HG02870 (cell line): ENCODE measurements around the gene YPEL1.
A peak's percentile ranks its signal among the peaks of the same experiment; 100 is the strongest.
"Not testable (repeated sequence)": the region's sequence is repeated elsewhere in the genome, so short reads cannot be mapped to it uniquely, and the experiment has no call there.

Experiments used
- ATAC-seq: cut with Tn5 transposase; IDR thresholded peaks from one replicate; pipeline ENCODE4 v1.9.1; 2021; ENCODE audit warnings: mild to moderate bottlenecking, moderate library complexity; ENCODE audit not compliant: unreplicated experiment

YPEL1 gene

GRCh38 chr22:21754523-21754922 is 18.9 kb upstream of the YPEL1 start:
- ATAC-seq: no peak

- no peak for ATAC-seq
Observed at GRCh38 chr22:21753374-21754111, 17.9 kb upstream of the YPEL1 start.

DNA sequence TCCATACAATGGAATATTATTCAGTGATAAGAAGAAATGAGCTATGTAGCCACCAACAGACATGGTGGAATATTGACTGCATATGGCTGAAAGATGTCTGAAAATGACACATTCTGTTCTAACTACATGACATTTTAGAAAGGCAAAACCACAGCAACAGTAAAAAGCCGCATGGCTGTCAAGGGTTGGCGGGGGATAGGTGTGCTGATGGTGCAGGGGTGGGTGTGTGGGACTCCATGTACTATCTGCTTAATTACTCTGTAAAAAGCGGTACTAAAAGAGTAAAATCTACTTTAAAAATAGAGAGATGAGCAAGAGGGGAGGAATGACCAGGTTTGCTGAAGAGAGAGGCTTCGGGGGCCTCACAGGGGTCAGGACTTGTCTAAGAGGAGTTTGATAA is 16.7 kb upstream of the YPEL1 start:
- ATAC-seq: no peak

GRCh38 chr22:21745948-21746347 is 10.4 kb upstream of the YPEL1 start:
- ATAC-seq: no peak

DNA sequence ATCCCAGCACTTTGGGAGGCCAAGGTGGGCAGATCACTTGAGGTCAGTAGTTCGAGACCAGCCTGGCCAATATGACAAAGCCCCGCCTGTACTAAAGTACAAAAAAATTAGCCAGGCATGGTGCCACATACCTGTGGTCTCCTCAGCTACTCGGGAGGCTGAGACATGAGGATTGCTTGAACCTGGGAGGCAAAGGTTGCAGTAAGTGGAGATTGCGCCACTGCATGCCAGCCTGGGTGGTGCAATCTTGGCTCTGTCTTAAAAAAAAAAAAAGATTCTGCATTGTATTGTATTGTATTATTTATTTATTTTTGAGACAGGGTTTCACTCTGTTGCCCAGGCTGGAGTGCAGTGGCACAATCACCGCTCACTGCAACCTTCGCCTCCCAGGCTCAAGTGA is 9.3 kb upstream of the YPEL1 start:
- not testable (repeated sequence) for ATAC-seq

- no peak for ATAC-seq
Observed at GRCh38 chr22:21741790-21742189, 6.2 kb upstream of the YPEL1 start.

GRCh38 chr22:21741059-21741458 is 5.5 kb upstream of the YPEL1 start:
- no peak for ATAC-seq

DNA sequence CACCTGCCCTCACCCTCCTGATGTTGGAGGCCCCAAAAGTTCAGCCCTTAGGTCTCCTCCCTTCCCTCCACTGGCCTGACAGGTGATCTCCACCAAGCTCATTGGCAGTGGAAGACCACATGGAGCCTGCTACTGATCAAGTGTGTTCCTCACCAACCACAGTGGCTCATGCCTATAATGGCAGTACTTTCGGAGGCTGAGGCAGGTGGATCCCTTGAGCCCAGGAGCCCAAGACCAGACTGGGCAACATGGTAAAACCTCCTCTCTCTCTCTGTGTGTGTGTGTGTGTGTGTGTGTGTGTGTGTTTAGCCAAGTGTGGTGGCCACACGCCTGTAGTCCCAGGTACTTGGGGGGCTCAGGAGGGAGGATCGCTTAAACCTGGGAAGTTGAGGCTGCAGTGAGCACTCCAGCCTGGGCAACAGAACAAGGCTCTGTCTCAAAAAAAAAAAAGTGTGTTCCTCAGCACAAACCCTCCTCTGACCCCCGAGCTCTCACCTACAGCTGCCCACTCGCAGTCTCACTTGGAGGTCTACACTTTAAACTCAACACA is 4.3 kb upstream of the YPEL1 start:
- no peak for ATAC-seq

DNA sequence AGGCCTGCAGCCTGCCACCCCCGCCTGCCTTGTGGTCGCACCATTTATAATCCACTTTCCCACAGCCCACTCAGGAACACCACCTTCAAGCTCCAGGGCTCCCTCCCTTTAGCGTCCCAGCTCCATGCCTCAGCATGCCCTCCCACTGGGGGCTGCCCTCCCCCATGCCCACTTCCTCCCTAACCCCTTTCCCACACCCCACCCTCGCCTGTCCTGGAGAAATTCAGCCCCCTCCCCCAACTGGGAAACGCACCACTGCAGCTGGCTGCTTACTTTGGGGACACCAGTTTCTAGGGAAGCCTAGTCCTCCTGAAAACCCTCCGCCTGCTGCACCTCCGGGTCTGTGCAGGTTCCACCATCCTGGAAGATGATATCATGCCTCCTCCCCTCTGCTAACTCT is 3.4 kb upstream of the YPEL1 start:
- no peak for ATAC-seq

DNA sequence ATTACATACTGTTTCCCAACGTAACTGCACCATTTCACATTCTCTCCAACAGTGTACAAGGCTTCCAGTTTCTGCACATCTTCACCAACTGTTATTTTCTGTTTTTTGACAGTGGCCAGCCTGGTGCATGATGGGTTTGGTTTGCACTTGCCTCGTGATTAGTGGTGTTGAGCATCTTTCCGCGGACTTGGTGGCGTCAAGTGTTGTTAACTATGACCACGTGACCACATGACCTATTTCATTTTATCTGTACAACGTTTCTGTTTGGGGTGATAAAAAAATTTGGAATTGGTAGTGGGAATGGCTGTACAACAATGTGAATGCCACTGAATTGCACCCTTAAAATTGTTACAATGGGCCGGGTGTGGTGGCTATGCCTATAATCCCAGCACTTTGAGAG is 2.5 kb upstream of the YPEL1 start:
- ATAC-seq: no peak

DNA sequence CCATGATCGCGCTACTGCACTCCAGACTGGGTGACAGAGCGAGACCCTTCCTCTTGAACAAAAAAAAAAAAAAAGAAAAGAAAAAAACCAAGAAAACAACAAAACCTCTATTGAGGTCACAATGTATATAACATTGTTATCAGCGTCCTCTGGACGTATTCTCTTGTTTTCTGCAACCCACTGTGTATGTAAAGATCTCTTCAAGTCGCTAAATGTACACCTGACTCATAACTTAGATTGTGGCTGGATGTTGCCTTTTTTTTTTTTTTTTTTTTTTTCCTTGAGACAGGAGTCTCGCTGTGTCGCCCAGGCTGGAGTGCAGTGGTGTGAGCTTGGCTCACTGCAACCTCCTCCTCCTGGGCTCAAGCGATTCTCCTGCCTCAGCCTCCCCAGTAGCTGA is 1.4 kb upstream of the YPEL1 start:
- ATAC-seq: no peak

DNA sequence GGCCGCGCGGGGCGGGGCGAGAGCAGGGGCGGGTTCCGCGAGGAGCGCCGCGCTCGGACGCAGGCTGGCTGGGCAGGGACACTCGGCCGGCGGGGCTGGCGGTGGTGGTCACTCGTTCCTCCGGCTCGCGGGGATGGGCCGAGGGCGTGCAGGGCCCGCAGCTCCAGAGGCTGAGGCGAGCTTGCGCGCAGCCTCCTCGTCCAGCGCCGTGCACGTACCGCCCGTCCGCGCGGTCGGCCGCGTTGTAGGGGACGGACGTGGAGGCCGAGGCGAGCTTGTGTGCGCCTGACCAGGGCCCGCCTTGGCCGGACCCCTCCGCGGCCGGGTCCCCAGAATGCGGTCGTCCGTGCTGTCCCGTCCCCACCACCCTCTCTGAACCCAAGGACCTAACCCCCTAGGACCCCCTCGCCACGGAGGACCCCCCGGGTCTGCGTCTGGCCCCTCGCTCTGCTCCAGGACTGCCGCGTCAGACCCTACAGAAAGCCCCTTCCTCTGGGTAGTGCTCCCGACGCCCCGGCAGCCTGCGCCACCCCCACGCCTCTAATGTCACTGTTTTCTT is 569 bp upstream of the YPEL1 start:
- ATAC-seq: no peak

DNA sequence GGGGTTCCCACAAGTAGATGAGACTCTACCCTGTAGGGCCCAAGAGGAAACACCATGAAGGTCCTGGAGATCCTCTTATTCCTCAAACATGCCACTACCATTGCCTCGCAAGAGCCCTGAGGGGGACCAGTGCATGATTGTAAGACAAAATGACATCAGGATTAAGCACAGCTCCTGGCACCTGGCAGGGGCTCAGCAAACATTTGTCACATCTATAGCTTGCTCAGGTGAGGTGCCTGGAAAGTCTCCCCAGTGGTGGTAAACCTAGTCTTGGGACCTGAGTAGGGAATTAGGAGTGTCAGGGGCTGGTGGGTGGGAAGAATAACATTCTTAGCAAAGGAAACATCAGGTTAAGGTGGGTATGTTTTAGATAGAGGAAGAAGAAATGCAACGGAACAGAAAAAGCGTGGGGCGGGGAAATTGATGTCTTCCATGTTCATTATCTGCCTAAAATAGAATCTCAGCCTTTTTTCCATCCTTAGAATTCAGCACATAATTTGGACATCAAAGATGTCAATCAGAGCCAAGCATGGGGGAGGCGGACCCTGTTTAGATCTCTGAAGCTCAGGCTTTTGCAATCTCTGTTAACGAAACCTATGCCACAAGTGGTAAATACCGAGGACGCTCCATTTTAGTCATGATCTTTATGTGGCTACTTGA is 924 bp downstream of the YPEL1 start:
- ATAC-seq: no peak

DNA sequence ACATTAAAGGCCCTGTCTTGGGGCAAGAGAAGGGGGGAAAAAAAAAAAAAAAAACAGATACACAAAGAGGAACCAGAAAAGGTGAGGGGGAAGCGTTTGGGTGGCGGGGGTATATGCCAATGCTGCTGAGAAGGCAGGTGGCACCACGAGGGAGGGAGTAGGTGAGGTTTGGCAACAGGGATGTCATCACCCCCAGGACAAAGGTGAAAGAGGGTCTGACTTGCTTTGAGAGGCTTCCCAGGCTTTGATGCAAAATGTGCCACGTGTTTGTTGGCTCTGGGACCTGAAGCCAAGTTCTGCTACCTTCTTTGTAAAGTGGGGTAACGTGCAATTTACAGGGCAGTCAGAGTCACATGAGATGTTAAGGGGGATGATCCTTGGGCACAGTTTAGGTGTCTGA is 4.1 kb downstream of the YPEL1 start:
- ATAC-seq: no peak

- ATAC-seq: no peak
Observed at GRCh38 chr22:21730535-21731308, 4.9 kb downstream of the YPEL1 start.

- not testable (repeated sequence) for ATAC-seq
Observed at GRCh38 chr22:21729184-21729583, 6.4 kb downstream of the YPEL1 start.

DNA sequence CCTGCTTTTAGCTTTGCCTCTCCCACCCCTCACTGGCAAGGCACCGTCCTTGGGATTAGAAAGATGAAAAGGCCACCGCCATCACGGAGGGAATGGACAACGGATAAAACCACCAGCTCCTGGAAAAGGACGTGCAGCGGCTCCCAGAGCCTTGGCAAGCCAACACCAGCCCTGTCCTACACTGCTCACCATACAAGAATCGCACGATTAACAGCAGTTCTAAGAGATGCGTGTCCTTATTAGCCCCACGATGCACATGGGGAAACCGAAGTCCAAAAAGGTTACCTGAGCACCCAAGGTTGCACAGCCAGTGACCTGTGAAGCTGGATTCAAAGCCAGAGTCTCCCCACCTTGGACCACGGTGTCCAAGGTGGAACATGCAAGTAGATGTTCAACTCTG is 7.3 kb downstream of the YPEL1 start:
- ATAC-seq: no peak

DNA sequence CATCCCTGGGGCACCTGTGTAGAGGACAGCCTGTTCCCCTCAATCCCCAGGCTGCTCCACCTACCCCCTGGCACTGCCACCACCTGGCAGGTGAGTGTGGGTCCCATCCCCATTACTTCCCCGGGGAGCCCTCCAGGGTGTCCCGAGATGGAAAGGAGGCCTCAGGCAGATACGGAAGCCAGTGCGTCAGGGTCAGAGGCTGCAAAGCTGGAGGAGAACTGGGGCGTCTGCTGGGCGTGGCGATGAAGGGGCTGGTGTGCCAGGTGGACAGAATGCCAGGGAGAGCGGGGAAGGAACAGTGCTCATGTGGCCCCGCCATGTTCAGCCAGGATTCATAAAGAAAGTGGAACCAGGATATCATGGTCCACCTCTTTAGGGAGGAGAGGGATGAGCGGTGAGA is 7.8 kb downstream of the YPEL1 start:
- ATAC-seq: no peak

GRCh38 chr22:21727159-21727558 is 8.4 kb downstream of the YPEL1 start:
- ATAC-seq: no peak

- peak; percentile 55 for ATAC-seq
Observed at GRCh38 chr22:21726650-21727049, 8.9 kb downstream of the YPEL1 start.

- peak; percentile 16 for ATAC-seq
Observed at GRCh38 chr22:21725956-21726649, 9.5 kb downstream of the YPEL1 start.
